Measurements from ENCODE around the gene CTNNA1. TPM values are rescaled to one million over a fixed set of nuclear protein-coding genes. Genes with fewer than 3 reads are reported as not detected.

Gene CTNNA1
- total and polyA plus RNA-seq, 4 donors, result 115 to 480 (median 302) TPM

- Histone ChIP-seq H3K27ac (ENCODE audit: low read depth in 1 of 2, low read length in 1 of 2) (no peak overlapping the region), H3K4me3 (no peak overlapping the region), H3K36me3 (ENCODE audit: control insufficient read depth in 4 of 4, insufficient read depth in 4 of 4, low read length in 4 of 4) (peaks cover 0 to 2% (median 0%) of the 10 kb centered on the region in 4 donors), H3K9me3 (ENCODE audit: control insufficient read depth in 4 of 4, insufficient read depth in 3 of 4, low read length in 3 of 4) (no peaks in the 10 kb centered on the region), H3K4me1 (ENCODE audit: control insufficient read depth in 5 of 5, insufficient read depth in 5 of 5, low read length in 5 of 5) (peaks cover 9 to 43% (median 27%) of the 10 kb centered on the region in 5 donors), H3K9ac (ENCODE audit: insufficient read depth in 1 of 2, low read length in 2 of 2) (no peak overlapping the region), H3K27me3 (ENCODE audit: control insufficient read depth in 3 of 3, insufficient read depth in 3 of 3, low read length in 2 of 3) (no peaks in the 10 kb centered on the region)
- WGBS, 2 donors, result 78 to 81% methylated on average over 17 of the region's 17 CpGs
- DNase-seq (no peak), ATAC-seq (ENCODE audit: insufficient read depth, low FRiP score) (no peak)
- TF ChIP-seq, protein P1, sequence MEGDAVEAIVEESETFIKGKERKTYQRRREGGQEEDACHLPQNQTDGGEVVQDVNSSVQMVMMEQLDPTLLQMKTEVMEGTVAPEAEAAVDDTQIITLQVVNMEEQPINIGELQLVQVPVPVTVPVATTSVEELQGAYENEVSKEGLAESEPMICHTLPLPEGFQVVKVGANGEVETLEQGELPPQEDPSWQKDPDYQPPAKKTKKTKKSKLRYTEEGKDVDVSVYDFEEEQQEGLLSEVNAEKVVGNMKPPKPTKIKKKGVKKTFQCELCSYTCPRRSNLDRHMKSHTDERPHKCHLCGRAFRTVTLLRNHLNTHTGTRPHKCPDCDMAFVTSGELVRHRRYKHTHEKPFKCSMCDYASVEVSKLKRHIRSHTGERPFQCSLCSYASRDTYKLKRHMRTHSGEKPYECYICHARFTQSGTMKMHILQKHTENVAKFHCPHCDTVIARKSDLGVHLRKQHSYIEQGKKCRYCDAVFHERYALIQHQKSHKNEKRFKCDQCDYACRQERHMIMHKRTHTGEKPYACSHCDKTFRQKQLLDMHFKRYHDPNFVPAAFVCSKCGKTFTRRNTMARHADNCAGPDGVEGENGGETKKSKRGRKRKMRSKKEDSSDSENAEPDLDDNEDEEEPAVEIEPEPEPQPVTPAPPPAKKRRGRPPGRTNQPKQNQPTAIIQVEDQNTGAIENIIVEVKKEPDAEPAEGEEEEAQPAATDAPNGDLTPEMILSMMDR (IDR thresholded peaks at IDR 0.05; ENCODE audit: control extremely low read depth, extremely low read depth), result no peak
These were observed 120.4 kb downstream of the CTNNA1 start for GRCh38 chr5:138873466-138874221.

DNA sequence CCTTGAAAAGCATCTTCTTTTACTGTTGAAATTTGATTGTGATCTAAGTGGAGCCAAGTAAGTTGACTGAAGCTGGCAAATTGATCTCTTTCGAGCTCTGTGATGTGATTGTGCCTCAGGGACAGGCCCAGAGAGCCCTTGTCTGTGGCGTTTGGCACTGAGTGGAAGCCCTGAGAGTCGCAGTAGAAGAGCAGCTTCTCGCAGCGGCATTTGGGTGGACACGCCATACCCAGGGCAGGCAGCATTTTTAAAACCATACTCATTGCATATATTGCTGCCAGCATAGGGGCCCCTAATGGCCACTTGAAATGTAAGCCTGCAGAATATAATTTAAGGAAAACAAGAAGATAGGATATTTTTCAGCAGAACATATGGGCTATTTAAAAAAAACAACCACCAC lies 121.0 kb downstream of the CTNNA1 start:
- WGBS, 2 donors, result 76 to 90% methylated on average over 6 of the region's 6 CpGs
- no peak for ATAC-seq (ENCODE audit: insufficient read depth, low FRiP score)
- Histone ChIP-seq H3K27ac (ENCODE audit: low read depth in 1 of 2, low read length in 1 of 2) (no peak overlapping the region), H3K4me1 (ENCODE audit: control insufficient read depth in 5 of 5, insufficient read depth in 5 of 5, low read length in 5 of 5) (peaks cover 11 to 41% (median 26%) of the 10 kb centered on the region in 5 donors), H3K9me3 (ENCODE audit: control insufficient read depth in 4 of 4, insufficient read depth in 3 of 4, low read length in 3 of 4) (no peaks in the 10 kb centered on the region), H3K9ac (ENCODE audit: insufficient read depth in 1 of 2, low read length in 2 of 2) (peak overlapping the region in 1 of 2 donors; percentile 89), H3K4me3 (no peak overlapping the region), H3K27me3 (ENCODE audit: control insufficient read depth in 3 of 3, insufficient read depth in 3 of 3, low read length in 2 of 3) (no peaks in the 10 kb centered on the region), H3K36me3 (ENCODE audit: control insufficient read depth in 4 of 4, insufficient read depth in 4 of 4, low read length in 4 of 4) (peaks cover 0 to 2% (median 0%) of the 10 kb centered on the region in 4 donors)
- TF ChIP-seq, protein P1 (IDR thresholded peaks at IDR 0.05; ENCODE audit: control extremely low read depth, extremely low read depth), result no peak
- peak in 2 of 3 donors; percentile 23 to 43 for DNase-seq

DNA sequence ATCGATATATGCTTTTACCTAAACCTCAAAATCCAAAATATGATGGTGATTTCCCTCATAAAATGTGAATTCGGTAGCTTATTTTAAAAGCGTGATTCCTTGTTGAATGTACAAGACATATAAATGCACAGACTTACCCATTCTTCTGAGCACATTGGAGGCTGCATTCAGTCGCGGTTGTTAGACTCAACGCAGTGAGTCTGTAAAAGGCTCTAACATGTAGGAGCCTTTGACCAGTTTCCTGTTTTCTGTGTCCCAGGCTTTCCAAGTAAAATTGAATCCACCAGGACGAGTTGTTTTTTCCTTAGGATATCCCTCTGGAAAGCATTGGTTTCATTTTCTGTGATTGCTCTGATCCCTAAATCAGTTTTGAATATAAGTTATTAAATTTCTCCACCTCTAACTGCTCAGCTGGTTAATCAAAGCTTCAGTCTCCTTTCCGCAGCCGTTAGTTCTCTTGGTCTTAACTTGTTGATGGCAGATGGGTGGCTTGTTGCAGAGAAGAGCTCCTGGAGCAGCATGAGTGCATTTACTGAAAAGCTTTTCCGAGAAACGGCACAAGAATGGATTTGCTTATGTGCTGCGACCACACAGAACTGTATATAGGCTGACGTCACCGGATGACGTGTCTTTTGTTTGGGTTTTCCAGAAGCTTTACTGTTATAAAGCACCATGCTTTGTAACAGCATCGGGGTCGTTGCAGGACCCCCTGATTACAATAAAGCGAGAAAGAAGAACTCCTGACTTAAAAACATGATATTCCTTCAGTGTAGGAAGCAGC lies 121.7 kb downstream of the CTNNA1 start, which contains the start of gene LRRTM2:
Gene LRRTM2 (minus strand): TSS at position 565 of the 781 bp plus-strand sequence. CDS start 424 bp downstream, at position 141.
- H3K27me3 ChIP-seq (ENCODE audit: control insufficient read depth in 3 of 3, insufficient read depth in 3 of 3, low read length in 2 of 3), result no peaks in the 10 kb centered on the region
- DNase-seq, result peak; percentile 83 to 94 (median 94)
- peaks cover 0 to 2% (median 0%) of the 10 kb centered on the region in 4 donors for H3K36me3 ChIP-seq (ENCODE audit: control insufficient read depth in 4 of 4, insufficient read depth in 4 of 4, low read length in 4 of 4)
- no peak within 1 kb of the TSS for H3K4me3 ChIP-seq
- H3K9me3 ChIP-seq (ENCODE audit: control insufficient read depth in 4 of 4, insufficient read depth in 3 of 4, low read length in 3 of 4), result no peaks in the 10 kb centered on the region
- peaks cover 11 to 41% (median 25%) of the 10 kb centered on the region in 5 donors for H3K4me1 ChIP-seq (ENCODE audit: control insufficient read depth in 5 of 5, insufficient read depth in 5 of 5, low read length in 5 of 5)
- ATAC-seq (ENCODE audit: insufficient read depth, low FRiP score), result no peak
- TF ChIP-seq, protein P1 (IDR thresholded peaks at IDR 0.05; ENCODE audit: control extremely low read depth, extremely low read depth), result no peak
- WGBS, 2 donors, result 63 to 71% methylated on average over 18 of the region's 18 CpGs
- H3K9ac ChIP-seq (ENCODE audit: insufficient read depth in 1 of 2, low read length in 2 of 2), result peak within 1 kb of the TSS in 1 of 2 donors; percentile 89
- no peak within 1 kb of the TSS for H3K27ac ChIP-seq (ENCODE audit: low read depth in 1 of 2, low read length in 1 of 2)

Measured in lung (tissue), 12 donors.